Testis (tissue), 2 donors: ENCODE results near the gene TCTA.

Experiments
- POLR2A ChIP-seq: fragments of 450-650 bp; IDR thresholded peaks from one replicate; pipeline ENCODE4 v1.6.1; 2017; ENCODE audit warnings: antibody characterized with exemption, mild to moderate bottlenecking, moderate library complexity
- TF ChIP-seq, protein P1 (sequence below), 3 experiments: fragments of 450-650 bp in 2 of 3; fragments of 200-600 bp in 1 of 3; sonication (generic) in 1 of 3; IDR thresholded peaks; one replicate each; pipeline ENCODE4 v1.5.1; 2016 to 2019; ENCODE audit warnings: antibody characterized with exemption in 3 of 3, mild to moderate bottlenecking in 2 of 3, moderate library complexity in 1 of 3

DNA sequence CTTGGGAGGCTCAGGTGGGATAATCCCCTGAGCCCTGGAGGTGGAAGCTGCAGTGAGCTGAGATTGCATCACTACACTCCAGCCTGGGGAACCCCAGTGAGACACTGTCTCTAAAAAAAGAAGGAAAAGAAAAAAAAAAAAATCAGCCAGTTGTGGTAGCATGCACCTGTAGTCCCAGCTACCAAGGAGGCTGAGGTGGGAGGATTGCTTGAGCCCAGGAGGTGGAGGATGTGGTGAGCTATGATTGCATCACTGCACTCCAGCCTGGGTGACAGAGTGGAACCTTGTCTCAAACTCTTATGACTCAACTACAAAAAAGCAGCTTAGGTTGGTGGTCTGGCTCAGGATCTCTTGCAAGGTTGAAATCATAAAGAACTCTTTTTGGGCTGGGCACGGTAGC, 34.7 kb upstream of the TCTA start:
- TF ChIP-seq POLR2A, result no peak
- TF ChIP-seq, protein P1, sequence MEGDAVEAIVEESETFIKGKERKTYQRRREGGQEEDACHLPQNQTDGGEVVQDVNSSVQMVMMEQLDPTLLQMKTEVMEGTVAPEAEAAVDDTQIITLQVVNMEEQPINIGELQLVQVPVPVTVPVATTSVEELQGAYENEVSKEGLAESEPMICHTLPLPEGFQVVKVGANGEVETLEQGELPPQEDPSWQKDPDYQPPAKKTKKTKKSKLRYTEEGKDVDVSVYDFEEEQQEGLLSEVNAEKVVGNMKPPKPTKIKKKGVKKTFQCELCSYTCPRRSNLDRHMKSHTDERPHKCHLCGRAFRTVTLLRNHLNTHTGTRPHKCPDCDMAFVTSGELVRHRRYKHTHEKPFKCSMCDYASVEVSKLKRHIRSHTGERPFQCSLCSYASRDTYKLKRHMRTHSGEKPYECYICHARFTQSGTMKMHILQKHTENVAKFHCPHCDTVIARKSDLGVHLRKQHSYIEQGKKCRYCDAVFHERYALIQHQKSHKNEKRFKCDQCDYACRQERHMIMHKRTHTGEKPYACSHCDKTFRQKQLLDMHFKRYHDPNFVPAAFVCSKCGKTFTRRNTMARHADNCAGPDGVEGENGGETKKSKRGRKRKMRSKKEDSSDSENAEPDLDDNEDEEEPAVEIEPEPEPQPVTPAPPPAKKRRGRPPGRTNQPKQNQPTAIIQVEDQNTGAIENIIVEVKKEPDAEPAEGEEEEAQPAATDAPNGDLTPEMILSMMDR (IDR thresholded peaks at IDR 0.05), result no peak
